Activated T-cell treated with anti-CD3 and anti-CD28 coated beads, Interleukin-2, amount 50 U/mL, for 48 hours (primary cell): ENCODE data around the gene PRUNE2.
"Not testable (repeated sequence)": the region's sequence is repeated elsewhere in the genome, so short reads cannot be mapped to it uniquely, and the experiment has no call there.

Experiments
- DNase-seq, 2 experiments: peaks; one replicate each; pipeline ENCODE4 v3.0.0-alpha.2; 2020

The PRUNE2 gene

GRCh38 chr9:76787677-76788076 lies 118.2 kb downstream of the PRUNE2 start:
- DNase-seq: no peak

GRCh38 chr9:76785501-76785900 lies 120.4 kb downstream of the PRUNE2 start:
- no peak for DNase-seq

- DNase-seq: no peak
Observed at GRCh38 chr9:76784881-76785280, 121.0 kb downstream of the PRUNE2 start.

- no peak for DNase-seq
Observed at GRCh38 chr9:76772686-76773445, 133.0 kb downstream of the PRUNE2 start.

- DNase-seq: no peak
Observed at GRCh38 chr9:76766126-76766525, 139.8 kb downstream of the PRUNE2 start.

- DNase-seq: no peak
Observed at GRCh38 chr9:76764138-76764537, 141.8 kb downstream of the PRUNE2 start, which contains the start of gene PCA3. PCA3 (plus strand) TSS chr9:76764438.

GRCh38 chr9:76761448-76761847 lies 144.5 kb downstream of the PRUNE2 start:
- no peak for DNase-seq

- no peak for DNase-seq
Observed at GRCh38 chr9:76759732-76760131, 146.2 kb downstream of the PRUNE2 start.

- no peak for DNase-seq
Observed at GRCh38 chr9:76758476-76758875, 147.4 kb downstream of the PRUNE2 start.

- DNase-seq: no peak
Observed at GRCh38 chr9:76756941-76757673, 148.8 kb downstream of the PRUNE2 start.

- DNase-seq: no peak
Observed at GRCh38 chr9:76756268-76756640, 149.7 kb downstream of the PRUNE2 start.

- no peak for DNase-seq
Observed at GRCh38 chr9:76751001-76751400, 154.9 kb downstream of the PRUNE2 start.

- DNase-seq: no peak
Observed at GRCh38 chr9:76744336-76744735, 161.6 kb downstream of the PRUNE2 start.

GRCh38 chr9:76743931-76744330 lies 162.0 kb downstream of the PRUNE2 start:
- DNase-seq: no peak

- not testable (repeated sequence) for DNase-seq
Observed at GRCh38 chr9:76742890-76743289, 163.0 kb downstream of the PRUNE2 start.

- DNase-seq: no peak
Observed at GRCh38 chr9:76741524-76741923, 164.4 kb downstream of the PRUNE2 start.

GRCh38 chr9:76738402-76738801 lies 167.5 kb downstream of the PRUNE2 start:
- DNase-seq: no peak

- DNase-seq: no peak
Observed at GRCh38 chr9:76737154-76737902, 168.6 kb downstream of the PRUNE2 start.

GRCh38 chr9:76734716-76735115 lies 171.2 kb downstream of the PRUNE2 start:
- DNase-seq: no peak

GRCh38 chr9:76733096-76733495 lies 172.8 kb downstream of the PRUNE2 start:
- DNase-seq: no peak

GRCh38 chr9:76732341-76732958 lies 173.5 kb downstream of the PRUNE2 start:
- DNase-seq: no peak

- DNase-seq: no peak
Observed at GRCh38 chr9:76730801-76731200, 175.1 kb downstream of the PRUNE2 start.
